PC-9 (cell line): ENCODE measurements around the gene ZNF662. TPM values are rescaled to one million over a fixed set of nuclear protein-coding genes. Genes with fewer than 3 reads are reported as not detected.

Experiments
- BruUV-seq: library from RNA; stranded (reverse); fragments of 400-500 nt; replicated peaks from 2 replicates; lab custom pipeline; 2021; lab: Mats Ljungman, UMichigan
- CTCF ChIA-PET: fragments of 300-600 bp; sonication (Branson Sonifier 250); formaldehyde crosslinking; loops from one replicate; lab custom pipeline; 2022; ENCODE audit warnings: antibody characterized with exemption; lab: Charles Lee
- POLR2A ChIA-PET: fragments of 300-600 bp; sonication (Branson Sonifier 250); formaldehyde crosslinking; loops from one replicate; lab custom pipeline; 2022; ENCODE audit warnings: antibody characterized with exemption; ENCODE audit not compliant: unreplicated experiment; lab: Charles Lee
- DNase-seq, 2 experiments: peaks; one replicate each; pipeline versions ENCODE4 v3.0.0 to v3.0.0-alpha.2; 2015 to 2022; ENCODE audit warnings: mixed read lengths in 1 of 2
- H2AFZ ChIP-seq: fragments of 200-600 bp; sonication (generic); 2 replicates; pipeline ENCODE4 v1.8.1; 2017; ENCODE audit warnings: antibody characterized with exemption
- H3F3A ChIP-seq: fragments of 200-600 bp; sonication (generic); 2 replicates; pipeline ENCODE4 v1.8.1; 2017; ENCODE audit warnings: antibody characterized with exemption, mild to moderate bottlenecking, low read depth; ENCODE audit not compliant: insufficient read depth
- H3K27ac ChIP-seq: fragments of 200-600 bp; sonication (generic); 2 replicates; pipeline ENCODE4 v1.6.1; 2016; ENCODE audit warnings: mixed run types
- H3K27me3 ChIP-seq: fragments of 200-600 bp; sonication (generic); 2 replicates; pipeline ENCODE4 v1.6.1; 2016; ENCODE audit warnings: low read depth, mixed run types; ENCODE audit not compliant: insufficient read depth
- H3K36me3 ChIP-seq: fragments of 200-600 bp; sonication (generic); 2 replicates; pipeline ENCODE4 v1.6.1; 2016; ENCODE audit warnings: low read depth, mixed run types
- H3K4me1 ChIP-seq: fragments of 200-600 bp; sonication (generic); replicated peaks from 2 replicates; pipeline ENCODE4 v1.6.1; 2016; ENCODE audit warnings: mixed run types; ENCODE audit not compliant: insufficient read depth
- H3K4me2 ChIP-seq: fragments of 200-600 bp; sonication (generic); 2 replicates; pipeline ENCODE4 v1.6.1; 2017; ENCODE audit warnings: mixed run types
- H3K4me3 ChIP-seq: fragments of 200-600 bp; sonication (generic); 2 replicates; pipeline ENCODE4 v1.6.1; 2016; ENCODE audit warnings: mixed run types
- H3K79me2 ChIP-seq: fragments of 200-600 bp; sonication (generic); 2 replicates; pipeline ENCODE4 v1.6.1; 2017; ENCODE audit warnings: low read depth, mixed run types
- H3K9me2 ChIP-seq: fragments of 200-600 bp; sonication (generic); 2 replicates; pipeline ENCODE4 v1.8.1; 2017; ENCODE audit warnings: mild to moderate bottlenecking; ENCODE audit not compliant: insufficient read depth
- H3K9me3 ChIP-seq: fragments of 200-600 bp; sonication (generic); 2 replicates; pipeline ENCODE4 v1.8.1; 2016; ENCODE audit warnings: low read depth; ENCODE audit not compliant: insufficient read depth
- H4K20me1 ChIP-seq: fragments of 200-600 bp; sonication (generic); 2 replicates; pipeline ENCODE4 v1.8.1; 2017; ENCODE audit not compliant: insufficient read depth
- CTCF ChIP-seq: fragments of 200-600 bp; sonication (generic); conservative IDR thresholded peaks from 2 replicates; pipeline ENCODE4 v1.6.1; 2017; ENCODE audit warnings: mixed run types, antibody characterized with exemption, mild to moderate bottlenecking, moderate library complexity
- EZH2 ChIP-seq: fragments of 200-600 bp; sonication (generic); IDR thresholded peaks from 2 replicates; pipeline ENCODE4 v1.8.0; 2017; ENCODE audit warnings: antibody characterized with exemption, low read depth
- intact Hi-C: fragments of 100-400 bp; cut with micrococcal nuclease; formaldehyde crosslinking; loops from one replicate; pipeline ENCODE4 v1.10.0; 2022; ENCODE audit not compliant: unreplicated experiment
- total RNA-seq: library from RNA; stranded (reverse); gene quantifications from 2 replicates; pipeline ENCODE4 v1.2.3, GENCODE V29; 2021

Gene ZNF662
- total RNA-seq, 1 experiment from 2014 or later: 9.2 TPM

GRCh38 chr3:42923606-42924005 lies 17.7 kb downstream of the ZNF662 start:
- Histone ChIP-seq H3K36me3 (no peaks in the 10 kb centered on the region), H4K20me1 (no peaks in the 10 kb centered on the region), H2AFZ (no peak overlapping the region), H3K79me2 (no peaks in the 10 kb centered on the region), H3K4me3 (no peak overlapping the region), H3K4me2 (no peak overlapping the region), H3K4me1 (no peaks in the 10 kb centered on the region), H3K9me3 (no peaks in the 10 kb centered on the region), H3F3A (no peaks in the 10 kb centered on the region), H3K27me3 (no peaks in the 10 kb centered on the region), H3K27ac (no peak overlapping the region), H3K9me2 (no peaks in the 10 kb centered on the region)
- CTCF ChIA-PET: no interaction called here
- DNase-seq: no peak
- BruUV-seq: no TSS peak
- POLR2A ChIA-PET: no interaction called here
- intact Hi-C loops: no loop called here
- TF ChIP-seq EZH2 (no peak), CTCF (no peak)

- no peaks in the 10 kb centered on the region for H3K9me3 ChIP-seq
- ChIA-PET POLR2A (no interaction called here), CTCF (no interaction called here)
- no peak overlapping the region for H3K4me3 ChIP-seq
- H3K27ac ChIP-seq: no peak overlapping the region
- H4K20me1 ChIP-seq: no peaks in the 10 kb centered on the region
- BruUV-seq: no TSS peak
- intact Hi-C loops: no loop called here
- H3K4me2 ChIP-seq: no peak overlapping the region
- H3K4me1 ChIP-seq: no peaks in the 10 kb centered on the region
- no peaks in the 10 kb centered on the region for H3F3A ChIP-seq
- no peak overlapping the region for H2AFZ ChIP-seq
- no peak for TF ChIP-seq CTCF
- no peaks in the 10 kb centered on the region for H3K9me2 ChIP-seq
- no peaks in the 10 kb centered on the region for H3K27me3 ChIP-seq
- no peaks in the 10 kb centered on the region for H3K36me3 ChIP-seq
- H3K79me2 ChIP-seq: no peaks in the 10 kb centered on the region
- no peak for DNase-seq
These were observed 20.4 kb downstream of the ZNF662 start for GRCh38 chr3:42926310-42926709.

GRCh38 chr3:42934111-42934510 lies 28.2 kb downstream of the ZNF662 start:
- H3K9me2 ChIP-seq: no peaks in the 10 kb centered on the region
- H3K27me3 ChIP-seq: no peaks in the 10 kb centered on the region
- no peak overlapping the region for H3K4me3 ChIP-seq
- H4K20me1 ChIP-seq: no peaks in the 10 kb centered on the region
- H2AFZ ChIP-seq: no peak overlapping the region
- ChIA-PET CTCF (no interaction called here), POLR2A (no interaction called here)
- H3K4me1 ChIP-seq: no peaks in the 10 kb centered on the region
- H3F3A ChIP-seq: no peaks in the 10 kb centered on the region
- TF ChIP-seq CTCF (no peak), EZH2 (no peak)
- BruUV-seq: no TSS peak
- H3K79me2 ChIP-seq: no peaks in the 10 kb centered on the region
- intact Hi-C loops: no loop called here
- H3K4me2 ChIP-seq: no peak overlapping the region
- H3K36me3 ChIP-seq: no peaks in the 10 kb centered on the region
- no peak overlapping the region for H3K27ac ChIP-seq
- no peak for DNase-seq
- H3K9me3 ChIP-seq: no peaks in the 10 kb centered on the region
